GM19397 (cell line): Measurements from ENCODE around the gene UPK1B.
"Not testable (repeated sequence)": the region's sequence is repeated elsewhere in the genome, so short reads cannot be mapped to it uniquely, and the experiment has no call there.

Source experiments
- ATAC-seq: cut with Tn5 transposase; IDR thresholded peaks from one replicate; pipeline ENCODE4 v1.9.1; 2021; ENCODE audit warnings: mild to moderate bottlenecking, moderate library complexity; ENCODE audit not compliant: unreplicated experiment

UPK1B gene

DNA sequence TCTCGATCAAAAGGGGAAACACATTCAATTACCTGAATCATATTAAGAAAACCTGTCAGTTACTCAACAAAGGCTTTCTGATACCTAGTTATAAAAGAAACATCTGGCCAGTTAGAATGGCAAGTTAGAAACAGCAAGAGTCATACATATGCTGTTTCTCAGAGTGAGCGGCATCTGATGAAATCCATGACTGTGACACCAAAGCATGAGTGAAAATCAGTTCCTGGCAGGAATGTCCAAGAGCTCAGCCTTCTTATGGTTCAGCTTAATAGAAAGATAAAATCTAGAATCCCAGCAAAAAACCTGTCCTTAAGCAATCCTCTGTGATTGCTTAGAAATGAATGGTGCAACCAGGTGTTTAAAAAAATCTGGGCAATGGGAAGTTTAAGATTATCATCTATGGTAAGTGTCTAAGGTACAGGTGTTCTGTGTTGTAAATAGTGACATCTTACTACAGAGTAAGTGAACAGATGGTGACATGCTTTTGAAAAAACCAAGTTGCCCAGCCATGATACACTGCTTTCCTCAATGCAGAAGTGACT, 48.5 kb downstream of the UPK1B start:
- no peak for ATAC-seq

- ATAC-seq = no peak
Observed at GRCh38 chr3:119222391-119222790, 49.0 kb downstream of the UPK1B start.

- ATAC-seq = no peak
Observed at GRCh38 chr3:119223511-119223910, 50.1 kb downstream of the UPK1B start.

DNA sequence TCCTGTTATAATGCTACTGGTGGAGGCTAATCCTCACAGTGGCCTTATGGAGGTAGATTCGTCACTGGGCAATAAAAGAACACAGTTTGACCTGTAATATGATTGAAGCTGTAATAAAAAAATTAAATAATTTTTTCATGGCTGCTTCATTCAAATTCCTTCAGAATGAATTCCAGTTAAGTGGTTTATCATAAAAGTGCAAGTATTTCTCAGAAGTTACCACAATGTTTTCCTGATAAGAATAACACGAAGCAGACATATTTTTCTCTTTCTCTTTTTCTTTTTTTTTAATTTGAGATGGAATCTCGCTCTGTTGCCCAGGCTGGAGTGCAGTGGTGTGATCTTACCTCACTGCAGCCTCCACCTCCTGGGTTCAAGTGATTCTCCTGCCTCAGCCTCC, 51.7 kb downstream of the UPK1B start:
- ATAC-seq = no peak

- no peak for ATAC-seq
Observed at GRCh38 chr3:119227070-119227850, 53.9 kb downstream of the UPK1B start.

DNA sequence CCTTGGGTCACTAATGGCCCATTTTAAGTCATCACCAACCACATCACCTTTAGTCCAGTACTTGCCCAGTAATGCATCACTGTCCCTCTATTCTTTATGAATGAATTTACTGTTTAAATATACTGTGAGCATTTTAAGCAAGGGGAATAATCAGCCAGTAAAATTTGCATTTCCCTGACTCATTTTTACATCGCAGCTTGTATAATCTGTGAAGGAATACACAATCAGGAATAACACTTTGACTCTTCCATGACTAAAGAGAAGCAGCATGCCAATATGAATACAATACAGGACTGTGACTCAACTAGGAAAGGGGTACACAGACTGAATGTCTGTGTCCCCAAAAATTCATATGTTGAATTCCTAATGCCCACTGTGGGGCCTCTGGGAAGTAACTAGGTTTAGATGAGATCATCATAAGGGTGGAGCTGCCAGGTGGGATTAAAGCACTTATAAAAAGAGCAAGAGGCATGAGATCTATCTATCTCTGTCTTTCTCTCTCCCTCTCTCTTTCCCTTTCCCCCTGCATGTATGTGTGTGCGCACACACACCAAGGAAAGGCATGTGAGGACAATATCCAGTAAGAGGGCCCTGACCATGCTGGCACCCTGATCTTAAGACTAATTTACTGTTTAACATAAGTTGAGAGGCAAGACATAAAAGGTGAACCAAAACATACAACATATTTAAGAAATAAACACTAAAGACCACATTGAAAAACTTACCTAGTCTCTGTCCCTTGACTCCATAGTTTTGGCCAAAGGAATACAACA, 55.2 kb downstream of the UPK1B start:
- no peak for ATAC-seq

- ATAC-seq = no peak
Observed at GRCh38 chr3:119229190-119229589, 55.8 kb downstream of the UPK1B start.

DNA sequence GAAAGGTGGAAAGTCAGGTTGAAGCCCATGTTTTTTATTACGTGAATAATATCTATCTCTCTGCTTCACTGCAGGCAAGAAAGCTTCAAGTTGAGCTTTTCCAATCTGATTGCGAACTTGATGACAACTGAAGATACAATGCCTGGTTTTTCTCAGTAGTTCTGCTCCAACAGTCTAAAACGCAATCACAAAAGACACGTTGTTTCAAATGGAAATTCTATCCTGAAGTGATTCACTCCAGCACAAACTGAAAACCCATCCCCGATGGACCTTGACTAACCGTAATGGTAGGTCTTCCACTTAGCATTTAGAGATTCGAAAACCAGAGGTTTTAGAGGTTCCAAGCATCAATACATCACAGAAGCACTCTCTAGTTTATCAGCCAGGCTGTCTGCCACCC, 56.7 kb downstream of the UPK1B start:
- no peak for ATAC-seq

DNA sequence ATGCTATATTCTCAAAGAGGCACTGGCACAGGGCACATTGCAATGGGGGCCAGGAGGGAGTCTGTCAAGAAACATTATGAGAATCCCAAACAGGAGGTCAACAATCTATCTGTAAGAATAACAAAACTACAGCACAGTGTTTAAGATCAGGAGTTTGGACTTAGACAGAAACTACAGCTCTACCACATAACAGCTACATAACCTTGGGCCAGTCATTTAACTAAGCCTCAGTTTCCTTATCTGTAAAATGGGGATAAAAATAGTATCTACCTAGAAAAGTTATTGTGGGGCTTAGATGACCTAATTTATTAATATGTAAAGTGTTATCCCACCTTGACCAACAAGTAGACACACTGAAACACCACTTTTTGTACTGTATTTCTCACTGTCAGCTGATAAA, 57.3 kb downstream of the UPK1B start:
- no peak for ATAC-seq

DNA sequence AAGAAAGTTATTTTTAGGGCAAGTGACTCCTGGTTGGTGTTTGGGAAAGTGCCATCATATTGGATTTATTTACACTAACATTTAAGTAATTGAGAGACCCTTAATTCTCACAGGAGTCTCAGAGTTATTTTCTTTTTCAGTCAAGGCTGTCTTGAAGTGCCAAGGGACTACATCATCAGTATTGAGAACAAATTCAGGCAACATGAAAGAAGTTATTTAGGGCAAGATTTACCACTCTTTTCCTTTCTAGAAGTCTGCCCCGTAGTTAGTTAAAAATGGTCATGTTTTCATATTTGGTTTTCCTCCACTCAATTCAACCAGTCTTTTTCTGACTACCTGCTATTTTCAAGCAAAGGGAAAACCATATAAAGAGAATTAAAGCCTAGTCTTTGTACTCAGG, 61.2 kb downstream of the UPK1B start:
- ATAC-seq = no peak

- no peak for ATAC-seq
Observed at GRCh38 chr3:119235151-119235550, 61.8 kb downstream of the UPK1B start.

DNA sequence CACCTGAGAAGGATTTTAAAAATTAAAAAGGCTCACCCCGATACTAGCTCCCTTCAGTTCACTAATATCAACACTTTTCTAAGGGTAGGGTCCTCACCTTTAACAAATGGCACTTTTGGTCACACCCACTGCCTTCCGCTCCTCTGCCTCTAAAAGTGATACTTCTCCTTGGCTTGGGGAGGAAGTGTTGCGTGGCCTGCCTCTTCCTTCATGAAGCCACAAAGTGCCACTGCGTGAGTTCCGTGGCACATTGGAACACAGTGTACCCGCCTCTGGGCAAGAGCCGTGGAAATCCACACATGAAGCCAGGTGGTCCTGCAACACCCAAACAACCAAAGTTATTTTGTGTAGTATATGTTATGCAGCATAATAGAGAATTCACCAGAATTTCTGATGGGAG, 63.4 kb downstream of the UPK1B start:
- ATAC-seq = no peak

DNA sequence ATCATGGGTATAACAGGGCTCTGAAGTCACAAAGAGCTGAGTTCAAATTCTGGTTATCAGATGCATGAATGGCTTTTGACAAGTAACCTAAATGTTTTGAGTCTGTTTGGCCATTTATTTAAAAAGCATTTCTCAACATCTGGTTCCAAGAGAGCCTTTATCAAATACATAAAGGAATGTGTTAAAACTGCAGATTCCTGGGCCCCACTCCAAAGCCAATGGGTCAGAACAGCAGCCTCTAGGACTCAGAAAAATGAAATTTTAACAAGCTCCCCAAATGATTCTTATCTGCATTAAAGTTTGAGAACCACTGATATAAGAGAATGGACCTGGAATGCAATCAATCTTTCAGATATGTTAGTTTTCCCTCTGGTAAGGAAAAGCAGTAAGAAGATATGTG, 63.9 kb downstream of the UPK1B start:
- ATAC-seq = no peak

DNA sequence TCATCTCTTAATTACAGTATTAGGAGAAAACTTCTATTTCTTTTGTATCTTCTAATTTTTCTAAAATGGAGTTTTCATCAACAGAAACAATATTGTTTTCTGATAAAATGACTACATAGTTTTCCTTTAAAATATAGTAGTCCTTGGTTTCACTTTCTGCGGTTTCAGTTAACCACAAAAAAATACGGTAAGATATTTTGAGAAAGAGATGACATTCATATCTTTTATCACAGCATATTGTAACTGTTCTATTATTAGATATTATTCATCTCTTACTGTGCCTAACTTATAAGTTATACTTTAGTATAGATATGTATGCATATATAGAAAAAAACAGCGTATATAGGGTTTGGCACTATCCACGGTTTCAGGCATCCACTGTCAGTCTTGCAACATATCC, 65.0 kb downstream of the UPK1B start:
- no peak for ATAC-seq

DNA sequence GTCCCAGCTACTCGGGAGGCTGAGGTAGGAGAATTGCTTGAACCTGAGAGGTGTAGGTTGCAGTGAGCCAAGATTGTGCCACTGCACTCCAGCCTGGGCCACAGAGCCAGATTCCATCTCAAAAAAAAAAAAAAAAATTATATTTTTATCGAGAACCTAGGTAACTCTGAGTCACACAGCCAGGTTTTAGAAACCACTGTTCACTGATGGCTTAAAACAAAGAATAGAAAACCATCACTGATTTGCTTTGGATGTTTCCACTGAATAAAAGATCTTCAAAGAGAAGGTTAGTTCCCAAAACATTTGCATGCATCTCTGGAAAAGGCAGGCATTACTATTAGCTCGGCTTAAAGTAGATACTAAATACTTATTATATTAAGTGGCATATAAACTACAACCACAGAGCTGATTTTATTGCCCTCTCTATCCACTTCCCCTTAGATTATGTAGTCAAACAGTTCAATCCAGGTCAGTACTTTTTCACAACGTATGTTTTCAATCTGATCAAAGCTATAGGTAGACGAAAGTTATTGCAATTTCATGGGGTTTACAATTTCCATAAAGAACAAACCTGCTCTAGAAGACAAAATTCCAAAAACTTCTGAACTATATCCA, 65.9 kb downstream of the UPK1B start:
- no peak for ATAC-seq

GRCh38 chr3:119240101-119240590, 66.7 kb downstream of the UPK1B start:
- ATAC-seq = peak; percentile 16

- ATAC-seq = peak; percentile 93
Observed at GRCh38 chr3:119240591-119241434, 67.4 kb downstream of the UPK1B start, which contains the start of gene B4GALT4. B4GALT4 (minus strand) TSS chr3:119240878; CDS start chr3:119230099, 10,779 bp downstream.

DNA sequence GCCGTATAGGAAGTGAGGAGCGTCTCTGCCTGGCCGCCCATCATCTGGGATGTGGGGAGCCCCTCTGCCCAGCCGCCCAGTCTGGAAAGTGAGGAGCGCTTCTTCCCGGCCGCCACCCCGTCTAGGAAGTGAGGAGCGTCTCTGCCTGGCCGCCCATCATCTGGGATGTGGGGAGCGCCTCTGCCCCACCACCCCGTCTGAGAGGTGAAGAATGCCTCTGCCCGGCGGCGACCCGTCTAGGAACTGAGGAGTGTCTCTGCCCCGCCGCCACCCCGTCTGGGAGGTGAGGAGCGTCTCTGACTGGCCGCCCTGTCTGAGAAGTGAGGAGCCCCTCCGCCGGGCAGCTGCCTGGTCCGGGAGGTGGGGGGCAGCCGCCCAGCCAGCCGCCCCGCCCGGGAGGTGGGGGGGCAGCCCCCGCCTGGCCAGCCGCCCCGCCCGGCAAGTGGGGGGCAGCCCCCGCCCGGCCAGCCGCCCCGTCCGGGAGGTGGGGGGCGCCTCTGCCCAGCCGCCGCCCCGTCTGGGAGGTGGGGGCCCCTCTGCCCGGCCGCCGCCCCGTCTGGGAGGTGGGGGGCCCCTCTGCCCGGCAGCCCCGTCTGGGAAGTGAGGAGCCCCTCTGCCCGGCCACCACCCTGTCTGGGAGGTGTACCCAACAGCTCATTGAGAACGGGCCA, 69.1 kb downstream of the UPK1B start:
- ATAC-seq = not testable (repeated sequence)

DNA sequence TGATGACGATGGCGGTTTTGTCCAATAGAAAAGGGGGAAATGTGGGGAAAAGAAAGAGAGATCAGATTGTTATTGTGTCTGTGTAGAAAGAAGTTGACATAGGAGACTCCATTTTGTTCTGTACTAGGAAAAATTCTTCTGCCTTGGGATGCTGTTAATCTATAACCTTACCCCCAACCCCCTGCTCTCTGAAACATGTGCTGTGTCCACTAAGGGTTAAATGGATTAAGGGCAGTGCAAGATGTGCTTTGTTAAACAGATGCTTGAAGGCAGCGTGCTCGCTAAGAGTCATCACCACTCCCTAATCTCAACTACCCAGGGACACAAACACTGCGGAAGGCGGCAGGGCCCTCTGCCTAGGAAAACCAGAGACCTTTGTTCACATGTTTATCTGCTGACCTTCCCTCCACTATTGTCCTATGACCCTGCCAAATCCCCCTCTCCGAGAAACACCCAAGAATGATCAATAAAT, 69.7 kb downstream of the UPK1B start:
- not testable (repeated sequence) for ATAC-seq

DNA sequence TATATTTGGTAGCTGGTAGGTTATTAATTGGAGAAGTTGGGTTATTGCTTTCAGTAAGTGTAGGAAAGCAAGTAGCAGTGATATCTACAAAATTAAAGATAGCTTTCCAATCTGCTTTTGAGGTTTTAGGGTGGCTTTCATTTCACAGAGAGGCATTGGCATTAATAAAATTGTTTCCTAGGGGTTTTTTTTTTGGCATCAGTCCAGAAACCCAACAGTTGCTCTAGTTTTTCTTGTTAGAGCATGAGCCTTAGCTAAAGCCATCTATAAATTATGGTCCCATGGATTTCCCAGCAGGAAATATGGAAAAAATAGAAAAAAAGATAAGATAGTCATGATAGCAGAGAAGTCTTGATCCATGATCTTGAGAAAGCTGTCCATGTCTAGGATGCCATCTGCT, 70.3 kb downstream of the UPK1B start:
- no peak for ATAC-seq
